Measurements from ENCODE around the gene HAUS5. TPM values are rescaled to one million over a fixed set of nuclear protein-coding genes. Genes with fewer than 3 reads are reported as not detected.

HAUS5 gene
- total RNA-seq, 1 experiment from 2014 or later = 31.7 TPM

DNA sequence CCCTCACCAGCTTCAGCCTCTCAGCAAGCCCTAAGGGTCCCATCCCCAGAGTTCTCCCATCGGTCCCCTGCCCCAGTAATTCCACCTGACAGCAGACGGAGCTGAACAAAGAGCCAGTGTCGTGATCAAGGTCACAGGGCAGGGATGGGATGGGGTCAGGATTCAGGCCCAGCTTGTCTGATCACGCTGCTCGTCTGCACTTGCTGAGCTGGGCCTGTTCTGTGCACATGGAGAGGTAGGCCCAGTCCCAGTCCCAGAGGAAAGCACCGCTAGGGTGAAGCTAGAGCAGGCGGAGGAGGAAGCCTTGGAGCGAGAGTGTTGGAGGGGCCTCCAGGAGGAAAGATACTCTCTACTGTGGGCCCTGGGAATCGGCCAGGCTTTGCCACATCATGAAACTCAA, 9.2 kb downstream of the HAUS5 start:
- no peaks in the 10 kb centered on the region for H3K9me2 ChIP-seq (ENCODE audit: insufficient read depth)
- no peaks in the 10 kb centered on the region for H3K79me2 ChIP-seq (ENCODE audit: insufficient read depth, low read length)
- TF ChIP-seq TCF7L2 (IDR thresholded peaks at IDR 0.05; ENCODE audit: borderline replicate concordance, extremely low read depth, insufficient read depth, insufficient read length) (no peak), ELF1 (IDR thresholded peaks at IDR 0.05; ENCODE audit: borderline replicate concordance, low read depth) (no peak), CBX3 (IDR thresholded peaks at IDR 0.05; ENCODE audit: low read depth) (no peak), EZH2phosphoT487 (IDR thresholded peaks at IDR 0.05; ENCODE audit: borderline replicate concordance) (no peak), ZFX (IDR thresholded peaks at IDR 0.05) (no peak), SIN3A (IDR thresholded peaks at IDR 0.05; ENCODE audit: low read depth) (no peak), JUND (IDR thresholded peaks at IDR 0.05) (no peak), CEBPB (IDR thresholded peaks at IDR 0.05; ENCODE audit: low read depth) (no peak), EZH2 (IDR thresholded peaks at IDR 0.05) (no peak), EGR1 (IDR thresholded peaks at IDR 0.05; ENCODE audit: low read depth) (no peak), FOSL1 (IDR thresholded peaks at IDR 0.05; ENCODE audit: low read depth) (no peak), SP1 (IDR thresholded peaks at IDR 0.05; ENCODE audit: low read depth) (no peak)
- TF ChIP-seq, protein P1, sequence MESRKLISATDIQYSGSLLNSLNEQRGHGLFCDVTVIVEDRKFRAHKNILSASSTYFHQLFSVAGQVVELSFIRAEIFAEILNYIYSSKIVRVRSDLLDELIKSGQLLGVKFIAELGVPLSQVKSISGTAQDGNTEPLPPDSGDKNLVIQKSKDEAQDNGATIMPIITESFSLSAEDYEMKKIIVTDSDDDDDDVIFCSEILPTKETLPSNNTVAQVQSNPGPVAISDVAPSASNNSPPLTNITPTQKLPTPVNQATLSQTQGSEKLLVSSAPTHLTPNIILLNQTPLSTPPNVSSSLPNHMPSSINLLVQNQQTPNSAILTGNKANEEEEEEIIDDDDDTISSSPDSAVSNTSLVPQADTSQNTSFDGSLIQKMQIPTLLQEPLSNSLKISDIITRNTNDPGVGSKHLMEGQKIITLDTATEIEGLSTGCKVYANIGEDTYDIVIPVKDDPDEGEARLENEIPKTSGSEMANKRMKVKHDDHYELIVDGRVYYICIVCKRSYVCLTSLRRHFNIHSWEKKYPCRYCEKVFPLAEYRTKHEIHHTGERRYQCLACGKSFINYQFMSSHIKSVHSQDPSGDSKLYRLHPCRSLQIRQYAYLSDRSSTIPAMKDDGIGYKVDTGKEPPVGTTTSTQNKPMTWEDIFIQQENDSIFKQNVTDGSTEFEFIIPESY (IDR thresholded peaks at IDR 0.05; ENCODE audit: extremely low read depth, insufficient replicate concordance, low read length) = no peak
- TF ChIP-seq, protein P2, sequence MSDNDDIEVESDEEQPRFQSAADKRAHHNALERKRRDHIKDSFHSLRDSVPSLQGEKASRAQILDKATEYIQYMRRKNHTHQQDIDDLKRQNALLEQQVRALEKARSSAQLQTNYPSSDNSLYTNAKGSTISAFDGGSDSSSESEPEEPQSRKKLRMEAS (IDR thresholded peaks at IDR 0.05) = no peak
- TF ChIP-seq, protein P3, sequence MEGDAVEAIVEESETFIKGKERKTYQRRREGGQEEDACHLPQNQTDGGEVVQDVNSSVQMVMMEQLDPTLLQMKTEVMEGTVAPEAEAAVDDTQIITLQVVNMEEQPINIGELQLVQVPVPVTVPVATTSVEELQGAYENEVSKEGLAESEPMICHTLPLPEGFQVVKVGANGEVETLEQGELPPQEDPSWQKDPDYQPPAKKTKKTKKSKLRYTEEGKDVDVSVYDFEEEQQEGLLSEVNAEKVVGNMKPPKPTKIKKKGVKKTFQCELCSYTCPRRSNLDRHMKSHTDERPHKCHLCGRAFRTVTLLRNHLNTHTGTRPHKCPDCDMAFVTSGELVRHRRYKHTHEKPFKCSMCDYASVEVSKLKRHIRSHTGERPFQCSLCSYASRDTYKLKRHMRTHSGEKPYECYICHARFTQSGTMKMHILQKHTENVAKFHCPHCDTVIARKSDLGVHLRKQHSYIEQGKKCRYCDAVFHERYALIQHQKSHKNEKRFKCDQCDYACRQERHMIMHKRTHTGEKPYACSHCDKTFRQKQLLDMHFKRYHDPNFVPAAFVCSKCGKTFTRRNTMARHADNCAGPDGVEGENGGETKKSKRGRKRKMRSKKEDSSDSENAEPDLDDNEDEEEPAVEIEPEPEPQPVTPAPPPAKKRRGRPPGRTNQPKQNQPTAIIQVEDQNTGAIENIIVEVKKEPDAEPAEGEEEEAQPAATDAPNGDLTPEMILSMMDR (IDR thresholded peaks at IDR 0.05 in 2 of 3, conservative IDR thresholded peaks at IDR 0.05 in 1 of 3; ENCODE audit: borderline replicate concordance in 1 of 3, insufficient read depth in 1 of 3, low read depth in 2 of 3, low read length in 2 of 3) = no peak
- TF ChIP-seq, protein P4, sequence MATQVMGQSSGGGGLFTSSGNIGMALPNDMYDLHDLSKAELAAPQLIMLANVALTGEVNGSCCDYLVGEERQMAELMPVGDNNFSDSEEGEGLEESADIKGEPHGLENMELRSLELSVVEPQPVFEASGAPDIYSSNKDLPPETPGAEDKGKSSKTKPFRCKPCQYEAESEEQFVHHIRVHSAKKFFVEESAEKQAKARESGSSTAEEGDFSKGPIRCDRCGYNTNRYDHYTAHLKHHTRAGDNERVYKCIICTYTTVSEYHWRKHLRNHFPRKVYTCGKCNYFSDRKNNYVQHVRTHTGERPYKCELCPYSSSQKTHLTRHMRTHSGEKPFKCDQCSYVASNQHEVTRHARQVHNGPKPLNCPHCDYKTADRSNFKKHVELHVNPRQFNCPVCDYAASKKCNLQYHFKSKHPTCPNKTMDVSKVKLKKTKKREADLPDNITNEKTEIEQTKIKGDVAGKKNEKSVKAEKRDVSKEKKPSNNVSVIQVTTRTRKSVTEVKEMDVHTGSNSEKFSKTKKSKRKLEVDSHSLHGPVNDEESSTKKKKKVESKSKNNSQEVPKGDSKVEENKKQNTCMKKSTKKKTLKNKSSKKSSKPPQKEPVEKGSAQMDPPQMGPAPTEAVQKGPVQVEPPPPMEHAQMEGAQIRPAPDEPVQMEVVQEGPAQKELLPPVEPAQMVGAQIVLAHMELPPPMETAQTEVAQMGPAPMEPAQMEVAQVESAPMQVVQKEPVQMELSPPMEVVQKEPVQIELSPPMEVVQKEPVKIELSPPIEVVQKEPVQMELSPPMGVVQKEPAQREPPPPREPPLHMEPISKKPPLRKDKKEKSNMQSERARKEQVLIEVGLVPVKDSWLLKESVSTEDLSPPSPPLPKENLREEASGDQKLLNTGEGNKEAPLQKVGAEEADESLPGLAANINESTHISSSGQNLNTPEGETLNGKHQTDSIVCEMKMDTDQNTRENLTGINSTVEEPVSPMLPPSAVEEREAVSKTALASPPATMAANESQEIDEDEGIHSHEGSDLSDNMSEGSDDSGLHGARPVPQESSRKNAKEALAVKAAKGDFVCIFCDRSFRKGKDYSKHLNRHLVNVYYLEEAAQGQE (IDR thresholded peaks at IDR 0.05; ENCODE audit: low read depth) = no peak
- TF ChIP-seq, protein P5, sequence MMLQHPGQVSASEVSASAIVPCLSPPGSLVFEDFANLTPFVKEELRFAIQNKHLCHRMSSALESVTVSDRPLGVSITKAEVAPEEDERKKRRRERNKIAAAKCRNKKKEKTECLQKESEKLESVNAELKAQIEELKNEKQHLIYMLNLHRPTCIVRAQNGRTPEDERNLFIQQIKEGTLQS (IDR thresholded peaks at IDR 0.05) = no peak
- no peak overlapping the region for H3K4me3 ChIP-seq (replicated peaks in 1 of 2; ENCODE audit: low read depth in 1 of 2, low read length in 2 of 2)
- no peak overlapping the region for H3K27ac ChIP-seq (ENCODE audit: low read depth, low read length)
- H3K4me1 ChIP-seq (ENCODE audit: control insufficient read depth in 1 of 2, insufficient read depth in 2 of 2, low read length in 2 of 2) = no peaks in the 10 kb centered on the region
- H3K4me2 ChIP-seq (ENCODE audit: low read length) = no peak overlapping the region
- intact Hi-C loops (cut with micrococcal nuclease) = no loop called here
- no peak for DNase-seq (ENCODE audit: low read depth, low spot score)
- CTCF ChIA-PET = no interaction called here
- no peaks in the 10 kb centered on the region for H3K9me3 ChIP-seq (ENCODE audit: control insufficient read depth in 1 of 2, insufficient read depth in 1 of 2, low read depth in 1 of 2, low read length in 2 of 2)
- BruUV-seq (replicated peaks) = no TSS peak
- H2AFZ ChIP-seq (ENCODE audit: low read depth, low read length, poor library complexity, severe bottlenecking) = no peak overlapping the region
- no peaks in the 10 kb centered on the region for H3K27me3 ChIP-seq (ENCODE audit: insufficient read depth, low read length)
- no peak overlapping the region for H3K9ac ChIP-seq (ENCODE audit: low read length)
- POLR2A ChIA-PET = no interaction called here
- RAD21 ChIA-PET (ENCODE audit: low non-redundant PET in 1 of 2, low total read pairs in 2 of 2, uncharacterized antibody in 2 of 2, unreplicated experiment in 2 of 2) = no interaction called here
- no peaks in the 10 kb centered on the region; a peak in 2 of 4 replicates for H3K36me3 ChIP-seq (ENCODE audit: control insufficient read depth in 1 of 2, insufficient read depth in 2 of 2, low read length in 2 of 2)
- no peak for ATAC-seq
- no peaks in the 10 kb centered on the region for H4K20me1 ChIP-seq (ENCODE audit: insufficient read depth)
